NT2/D1 (cell line): Measurements from ENCODE around the gene SLC34A1.
"Not testable (repeated sequence)": the region's sequence is repeated elsewhere in the genome, so short reads cannot be mapped to it uniquely, and the experiment has no call there.

Source experiments
- DNase-seq: peaks from one replicate; pipeline ENCODE4 v3.0.0-alpha.2; 2011; ENCODE audit warnings: low read depth, low spot score
- H3K27me3 ChIP-seq: 2 replicates; pipeline ENCODE4 v1.6.0; 2011; ENCODE audit warnings: mild to moderate bottlenecking; ENCODE audit not compliant: insufficient read length, insufficient read depth
- H3K36me3 ChIP-seq: 2 replicates; pipeline ENCODE4 v1.6.1; 2011; ENCODE audit warnings: mild to moderate bottlenecking, low read length, mixed read lengths; ENCODE audit not compliant: insufficient read depth, insufficient read length
- H3K4me1 ChIP-seq: 2 replicates; pipeline ENCODE4 v1.5.1; 2011; ENCODE audit not compliant: insufficient read depth, insufficient read length
- H3K4me3 ChIP-seq: 2 replicates; pipeline ENCODE4 v1.5.1; 2011; ENCODE audit warnings: low read depth; ENCODE audit not compliant: insufficient read length
- H3K9ac ChIP-seq: 2 replicates; pipeline ENCODE4 v1.6.0; 2011; ENCODE audit warnings: low read depth; ENCODE audit not compliant: insufficient read length
- H3K9me3 ChIP-seq: 2 replicates; pipeline ENCODE4 v1.5.1; 2011; ENCODE audit warnings: mild to moderate bottlenecking, low read length; ENCODE audit not compliant: insufficient read depth
- SUZ12 ChIP-seq: IDR thresholded peaks from 2 replicates; pipeline ENCODE4 v1.6.1; 2011; ENCODE audit not compliant: insufficient read length, insufficient read depth; ENCODE audit errors: extremely low read depth
- YY1 ChIP-seq: IDR thresholded peaks from 2 replicates; pipeline ENCODE4 v1.6.1; 2011; ENCODE audit not compliant: insufficient read length, insufficient read depth
- ZNF274 ChIP-seq: IDR thresholded peaks from 2 replicates; pipeline ENCODE4 v1.6.1; 2011; ENCODE audit warnings: mild to moderate bottlenecking, low read depth, low read length

The SLC34A1 gene

DNA sequence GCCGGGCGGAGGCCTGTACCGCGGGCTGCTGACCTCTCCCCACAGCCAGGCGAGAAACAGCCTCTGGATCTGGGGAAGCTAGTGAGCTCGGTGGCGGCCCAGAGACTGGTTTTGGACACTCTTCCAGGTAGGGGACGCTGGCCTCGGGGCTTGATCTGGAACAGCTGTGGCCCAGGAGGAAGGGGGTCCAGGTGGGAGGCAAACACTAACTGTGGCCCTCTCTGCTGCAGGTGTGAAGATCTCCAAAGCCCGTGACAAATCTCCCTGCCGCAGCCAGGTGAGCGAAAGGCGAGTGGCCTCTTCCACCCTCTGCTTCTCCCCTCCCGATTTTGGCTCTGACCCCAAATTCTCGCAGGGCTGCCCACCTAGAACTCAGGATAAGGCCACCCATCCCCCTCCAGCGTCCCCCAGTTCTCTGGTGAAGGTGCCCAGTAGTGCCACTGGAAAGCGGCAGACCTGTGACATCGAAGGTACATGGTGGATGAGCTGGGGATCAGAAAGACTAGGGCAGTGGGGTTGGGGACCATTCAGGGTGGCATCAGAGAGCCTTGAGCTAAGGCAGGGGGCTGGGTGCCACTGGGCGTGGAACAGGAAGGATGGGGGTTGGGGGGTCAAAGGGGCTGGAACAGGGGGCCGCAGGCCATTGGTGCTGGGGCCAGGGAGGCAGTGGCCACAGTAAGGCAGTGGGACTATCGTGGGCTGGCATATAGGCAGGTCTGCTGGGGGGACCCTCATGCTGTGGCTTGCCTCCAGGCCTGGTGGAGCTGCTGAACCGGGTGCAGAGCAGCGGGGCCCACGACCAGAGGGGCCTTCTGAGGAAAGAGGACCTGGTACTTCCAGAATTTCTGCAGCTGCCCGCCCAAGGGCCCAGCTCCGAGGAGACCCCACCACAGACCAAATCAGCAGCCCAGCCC lies 12.9 kb upstream of the SLC34A1 start:
- DNase-seq: no peak
- H3K4me1 ChIP-seq: peaks cover 9% of the 10 kb centered on the region
- peak overlapping the region; percentile 80 for H3K9ac ChIP-seq
- peak overlapping the region; percentile 39 for H3K4me3 ChIP-seq
- peaks cover 14% of the 10 kb centered on the region for H3K27me3 ChIP-seq
- TF ChIP-seq YY1 (no peak), ZNF274 (no peak), SUZ12 (no peak)
- no peaks in the 10 kb centered on the region for H3K36me3 ChIP-seq
- no peaks in the 10 kb centered on the region for H3K9me3 ChIP-seq

GRCh38 chr5:177372034-177372896 lies 12.0 kb upstream of the SLC34A1 start:
- no peaks in the 10 kb centered on the region for H3K9me3 ChIP-seq
- H3K4me3 ChIP-seq: no peak overlapping the region
- H3K27me3 ChIP-seq: peaks cover 14% of the 10 kb centered on the region

GRCh38 chr5:177372910-177373309 lies 11.3 kb upstream of the SLC34A1 start:
- H3K27me3 ChIP-seq: peaks cover 9% of the 10 kb centered on the region
- H3K4me1 ChIP-seq: peaks cover 6% of the 10 kb centered on the region
- no peaks in the 10 kb centered on the region for H3K9me3 ChIP-seq
- no peak overlapping the region for H3K9ac ChIP-seq
- TF ChIP-seq YY1 (no peak), SUZ12 (no peak), ZNF274 (no peak)
- no peak for DNase-seq
- H3K4me3 ChIP-seq: no peak overlapping the region
- no peaks in the 10 kb centered on the region for H3K36me3 ChIP-seq

More at GRCh38 chr5:177372034-177372896, 12.0 kb upstream of the SLC34A1 start:
- no peaks in the 10 kb centered on the region for H3K36me3 ChIP-seq
- peaks cover 8% of the 10 kb centered on the region for H3K4me1 ChIP-seq
- no peak overlapping the region for H3K9ac ChIP-seq
- DNase-seq: no peak
- TF ChIP-seq SUZ12 (no peak), ZNF274 (no peak), YY1 (no peak)

GRCh38 chr5:177373806-177374205 lies 10.4 kb upstream of the SLC34A1 start:
- Histone ChIP-seq H3K9ac (no peak overlapping the region), H3K4me1 (peaks cover 6% of the 10 kb centered on the region), H3K9me3 (no peaks in the 10 kb centered on the region), H3K36me3 (no peaks in the 10 kb centered on the region), H3K4me3 (no peak overlapping the region), H3K27me3 (no peaks in the 10 kb centered on the region)
- TF ChIP-seq ZNF274 (no peak), SUZ12 (no peak), YY1 (no peak)
- no peak for DNase-seq

GRCh38 chr5:177374211-177374610 lies 10.0 kb upstream of the SLC34A1 start:
- Histone ChIP-seq H3K9me3 (no peaks in the 10 kb centered on the region), H3K4me1 (peaks cover 7% of the 10 kb centered on the region), H3K27me3 (peaks cover under 1% of the 10 kb centered on the region), H3K4me3 (no peak overlapping the region), H3K36me3 (no peaks in the 10 kb centered on the region), H3K9ac (no peak overlapping the region)
- no peak for TF ChIP-seq ZNF274
- TF ChIP-seq YY1: no peak
- TF ChIP-seq SUZ12: no peak
- DNase-seq: no peak

GRCh38 chr5:177375516-177375915 lies 8.7 kb upstream of the SLC34A1 start:
- not testable (repeated sequence) for H3K4me3 ChIP-seq

GRCh38 chr5:177376107-177376506 lies 8.1 kb upstream of the SLC34A1 start:
- TF ChIP-seq ZNF274 (no peak), YY1 (no peak), SUZ12 (no peak)

More at GRCh38 chr5:177375516-177375915, 8.7 kb upstream of the SLC34A1 start:
- H3K27me3 ChIP-seq, H3K9ac ChIP-seq, H3K36me3 ChIP-seq, H3K4me1 ChIP-seq, H3K9me3 ChIP-seq, DNase-seq: not testable (repeated sequence)

More at GRCh38 chr5:177376107-177376506, 8.1 kb upstream of the SLC34A1 start:
- Histone ChIP-seq H3K9ac (no peak overlapping the region), H3K27me3 (peaks cover 3% of the 10 kb centered on the region), H3K9me3 (no peaks in the 10 kb centered on the region), H3K36me3 (no peaks in the 10 kb centered on the region), H3K4me1 (peaks cover 5% of the 10 kb centered on the region), H3K4me3 (no peak overlapping the region)
- DNase-seq: no peak
